ENCODE measurements around the gene PAPPA2.

- TF ChIP-seq POLR2A (IDR thresholded peaks at IDR 0.05; ENCODE audit: low read depth, low read length), result no peak
- TF ChIP-seq BHLHE40 (IDR thresholded peaks at IDR 0.05; ENCODE audit: low read depth, low read length), result no peak
- TF ChIP-seq, protein P1, sequence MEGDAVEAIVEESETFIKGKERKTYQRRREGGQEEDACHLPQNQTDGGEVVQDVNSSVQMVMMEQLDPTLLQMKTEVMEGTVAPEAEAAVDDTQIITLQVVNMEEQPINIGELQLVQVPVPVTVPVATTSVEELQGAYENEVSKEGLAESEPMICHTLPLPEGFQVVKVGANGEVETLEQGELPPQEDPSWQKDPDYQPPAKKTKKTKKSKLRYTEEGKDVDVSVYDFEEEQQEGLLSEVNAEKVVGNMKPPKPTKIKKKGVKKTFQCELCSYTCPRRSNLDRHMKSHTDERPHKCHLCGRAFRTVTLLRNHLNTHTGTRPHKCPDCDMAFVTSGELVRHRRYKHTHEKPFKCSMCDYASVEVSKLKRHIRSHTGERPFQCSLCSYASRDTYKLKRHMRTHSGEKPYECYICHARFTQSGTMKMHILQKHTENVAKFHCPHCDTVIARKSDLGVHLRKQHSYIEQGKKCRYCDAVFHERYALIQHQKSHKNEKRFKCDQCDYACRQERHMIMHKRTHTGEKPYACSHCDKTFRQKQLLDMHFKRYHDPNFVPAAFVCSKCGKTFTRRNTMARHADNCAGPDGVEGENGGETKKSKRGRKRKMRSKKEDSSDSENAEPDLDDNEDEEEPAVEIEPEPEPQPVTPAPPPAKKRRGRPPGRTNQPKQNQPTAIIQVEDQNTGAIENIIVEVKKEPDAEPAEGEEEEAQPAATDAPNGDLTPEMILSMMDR (conservative IDR thresholded peaks at IDR 0.05; ENCODE audit: low read depth, low read length), result no peak
- no peak for TF ChIP-seq MAFK (IDR thresholded peaks at IDR 0.05; ENCODE audit: low read depth, low read length)
- no peak for TF ChIP-seq MAZ (IDR thresholded peaks at IDR 0.05; ENCODE audit: borderline replicate concordance, low read depth, low read length)
- no peak for TF ChIP-seq FOS (IDR thresholded peaks at IDR 0.05; ENCODE audit: low read depth, low read length)
- TF ChIP-seq RCOR1 (IDR thresholded peaks at IDR 0.05; ENCODE audit: insufficient replicate concordance, low read length), result no peak
- TF ChIP-seq CEBPB (IDR thresholded peaks at IDR 0.05; ENCODE audit: low read depth, low read length), result no peak
Observed at GRCh38 chr1:176785791-176786190, 322.8 kb downstream of the PAPPA2 start.
